OCI-LY3 (cell line): ENCODE measurements around the gene SPEF1.

Source experiments
- H2AFZ ChIP-seq: fragments of 200-600, 300-600 bp; shearing (Covaris generic); 2 replicates; pipeline ENCODE4 v1.6.0; 2014; ENCODE audit warnings: antibody characterized with exemption, low read depth, low read length
- H3K27ac ChIP-seq: fragments of 200-600, 300-600 bp; sonication (generic); 2 replicates; pipeline ENCODE4 v1.5.1; 2014; ENCODE audit warnings: mild to moderate bottlenecking, low read length, moderate library complexity, mixed read lengths
- H3K27me3 ChIP-seq: fragments of 200-600, 300-600 bp; sonication (generic); 2 replicates; pipeline ENCODE4 v1.6.1; 2014; ENCODE audit warnings: low read depth, low read length, mixed read lengths
- H3K36me3 ChIP-seq: fragments of 200-600, 300-600 bp; sonication (generic); replicated peaks from 2 replicates; pipeline ENCODE3; 2014; ENCODE audit warnings: low read depth, low read length, mixed read lengths
- H3K4me1 ChIP-seq: fragments of 300-600, 200-600 bp; sonication (generic); 2 replicates; pipeline ENCODE4 v1.6.1; 2014; ENCODE audit warnings: low read length, mixed read lengths
- H3K4me2 ChIP-seq: fragments of 200-600, 300-600 bp; sonication (generic); 2 replicates; pipeline ENCODE4 v1.6.1; 2014; ENCODE audit warnings: low read length, mixed read lengths
- H3K4me3 ChIP-seq: fragments of 300-600, 200-600 bp; sonication (generic); 2 replicates; pipeline ENCODE4 v1.5.1; 2014; ENCODE audit warnings: antibody characterized with exemption, mild to moderate bottlenecking, low read length, moderate library complexity
- H3K79me2 ChIP-seq: fragments of 300-600, 200-600 bp; shearing (Covaris generic); 2 replicates; pipeline ENCODE4 v1.6.1; 2014; ENCODE audit warnings: mild to moderate bottlenecking, low read length, mixed read lengths
- H3K9ac ChIP-seq: fragments of 300-600, 200-600 bp; shearing (Covaris generic); 2 replicates; pipeline ENCODE4 v1.6.0; 2014; ENCODE audit warnings: mild to moderate bottlenecking, low read length, moderate library complexity
- H3K9me3 ChIP-seq: fragments of 200-600, 300-600 bp; shearing (Covaris generic); 2 replicates; pipeline ENCODE4 v1.6.1; 2014; ENCODE audit warnings: low read length, mixed read lengths; ENCODE audit not compliant: insufficient read depth
- H4K20me1 ChIP-seq: fragments of 200-600, 300-600 bp; sonication (generic); 2 replicates; pipeline ENCODE4 v1.6.1; 2016; ENCODE audit warnings: low read length, mixed read lengths; ENCODE audit not compliant: insufficient read depth
- CTCF ChIP-seq: fragments of 200-600, 300-600 bp; sonication (generic); IDR thresholded peaks from 2 replicates; pipeline ENCODE4 v1.5.1; 2014; ENCODE audit warnings: antibody characterized with exemption, low read length, low read depth
- EZH2phosphoT487 ChIP-seq: fragments of 200-600 bp; shearing (Covaris generic); IDR thresholded peaks from 2 replicates; pipeline ENCODE4 v1.6.1; 2018; ENCODE audit warnings: antibody characterized with exemption, mixed run types, low read depth

The SPEF1 gene

GRCh38 chr20:3739926-3740451 lies 41.3 kb downstream of the SPEF1 start:
- Histone ChIP-seq H3K36me3 (no peaks in the 10 kb centered on the region), H3K4me2 (no peak overlapping the region), H3K9ac (no peak overlapping the region), H3K79me2 (no peaks in the 10 kb centered on the region), H4K20me1 (no peaks in the 10 kb centered on the region), H3K4me3 (no peak overlapping the region), H3K27me3 (0 out of 2 replicates have a peak, but pooled peaks cover 6% of the 10 kb centered on the region), H3K27ac (no peak overlapping the region), H2AFZ (no peak overlapping the region), H3K9me3 (no peaks in the 10 kb centered on the region), H3K4me1 (no peaks in the 10 kb centered on the region)
- no peak for TF ChIP-seq CTCF
- TF ChIP-seq EZH2phosphoT487: no peak

- H3K79me2 ChIP-seq: no peaks in the 10 kb centered on the region
- H3K9ac ChIP-seq: no peak overlapping the region
- no peaks in the 10 kb centered on the region for H3K4me1 ChIP-seq
- H3K27ac ChIP-seq: no peak overlapping the region
- no peaks in the 10 kb centered on the region for H4K20me1 ChIP-seq
- H3K4me3 ChIP-seq: no peak overlapping the region
- TF ChIP-seq EZH2phosphoT487: no peak
- no peak for TF ChIP-seq CTCF
- no peaks in the 10 kb centered on the region for H3K36me3 ChIP-seq
- H3K27me3 ChIP-seq: 0 out of 2 replicates have a peak, but pooled peaks cover 1% of the 10 kb centered on the region
- H2AFZ ChIP-seq: no peak overlapping the region
- no peaks in the 10 kb centered on the region for H3K9me3 ChIP-seq
- H3K4me2 ChIP-seq: no peak overlapping the region
These were observed 42.0 kb downstream of the SPEF1 start for GRCh38 chr20:3739054-3739925.

- H3K9ac ChIP-seq: no peak overlapping the region
- H4K20me1 ChIP-seq: no peaks in the 10 kb centered on the region
- TF ChIP-seq EZH2phosphoT487 (no peak), CTCF (no peak)
- no peak overlapping the region for H2AFZ ChIP-seq
- H3K27me3 ChIP-seq: no peaks in the 10 kb centered on the region
- H3K36me3 ChIP-seq: no peaks in the 10 kb centered on the region
- no peak overlapping the region for H3K27ac ChIP-seq
- no peaks in the 10 kb centered on the region for H3K9me3 ChIP-seq
- no peak overlapping the region for H3K4me3 ChIP-seq
- H3K4me1 ChIP-seq: no peaks in the 10 kb centered on the region
- H3K79me2 ChIP-seq: no peaks in the 10 kb centered on the region
- H3K4me2 ChIP-seq: no peak overlapping the region
These were observed 42.9 kb downstream of the SPEF1 start for GRCh38 chr20:3738111-3739053.
